B cell (primary cell): ENCODE results near the gene APRT. TPM values are rescaled to one million over a fixed set of nuclear protein-coding genes. Genes with fewer than 3 reads are reported as not detected.

Experiments used
- ATAC-seq: fragments of 200-7000 bp; cut with Tn5 transposase; one replicate; pipeline ENCODE4 v1.10.0; 2021; ENCODE audit warnings: low read depth, mild to moderate bottlenecking, moderate number of reproducible peaks, moderate library complexity
- CTCF ChIA-PET: fragments of 350-600 bp; sonication (Branson Sonifier 250); formaldehyde crosslinking; loops from one replicate; lab custom pipeline; 2021; ENCODE audit warnings: antibody characterized with exemption, inconsistent platforms; lab: Charles Lee
- POLR2A ChIA-PET: fragments of 350-600 bp; sonication (Branson Sonifier 250); formaldehyde crosslinking; loops from one replicate; lab custom pipeline; 2021; ENCODE audit warnings: antibody characterized with exemption; lab: Charles Lee
- DNase-seq: peaks from one replicate; pipeline ENCODE4 v3.0.0; 2013
- H2AFZ ChIP-seq: 2 replicates; pipeline ENCODE4 v1.6.1; 2012; ENCODE audit warnings: mild to moderate bottlenecking, low read depth, low read length; ENCODE audit not compliant: insufficient read depth, poor library complexity, severe bottlenecking
- H3K27ac ChIP-seq, 2 donors: 1 replicate in 1 of 2; 2 replicates in 1 of 2; pipeline ENCODE4 v1.5.1; 2012 to 2013; ENCODE audit warnings: low read length in 2 of 2, mild to moderate bottlenecking in 2 of 2, moderate library complexity in 1 of 2
- H3K27me3 ChIP-seq, 4 experiments: fragments of 200-600 bp in 1 of 4; sonication (generic) in 1 of 4; replicated peaks in 1 of 4; 1 replicate in 2 of 4; 2 replicates in 2 of 4; pipeline versions ENCODE4 v1.6.1 to v1.7.0; 2013 to 2016; ENCODE audit warnings: low read length in 3 of 4, mild to moderate bottlenecking in 2 of 4, mixed read lengths in 1 of 4, moderate library complexity in 1 of 4; ENCODE audit not compliant: insufficient read depth in 4 of 4, control insufficient read depth in 3 of 4; ENCODE audit errors: control extremely low read depth in 1 of 4
- H3K36me3 ChIP-seq, 2 experiments: replicated peaks in 1 of 2; 1 replicate in 1 of 2; 2 replicates in 1 of 2; pipeline versions ENCODE4 v1.6.1 to v1.7.1; 2013; ENCODE audit warnings: low read length in 1 of 2; ENCODE audit not compliant: insufficient read depth in 2 of 2, control insufficient read depth in 1 of 2; ENCODE audit errors: control extremely low read depth in 1 of 2, extremely low read depth in 1 of 2
- H3K4me1 ChIP-seq, 2 donors: fragments of 200-600 bp in 1 of 2; sonication (generic) in 1 of 2; 1 replicate in 1 of 2; 2 replicates in 1 of 2; pipeline versions ENCODE4 v1.5.1 to v1.6.1; 2013 to 2017; ENCODE audit warnings: low read length in 2 of 2; ENCODE audit not compliant: control insufficient read depth in 2 of 2, insufficient read depth in 2 of 2
- H3K4me2 ChIP-seq: replicated peaks from 2 replicates; pipeline ENCODE3; 2012; ENCODE audit warnings: mild to moderate bottlenecking, low read depth, low read length; ENCODE audit not compliant: poor library complexity, severe bottlenecking
- H3K4me3 ChIP-seq, 5 experiments: fragments of 200-600 bp in 1 of 5; sonication (generic) in 1 of 5; 1 replicate in 3 of 5; 2 replicates in 2 of 5; pipeline versions ENCODE4 v1.5.1 to v1.7.0; 2011 to 2016; ENCODE audit warnings: low read length in 4 of 5, mild to moderate bottlenecking in 4 of 5, low read depth in 2 of 5, control low read depth in 1 of 5, moderate library complexity in 1 of 5; ENCODE audit not compliant: insufficient read depth in 1 of 5; ENCODE audit errors: control extremely low read depth in 1 of 5, extremely low read depth in 1 of 5
- H3K79me2 ChIP-seq: fragments of 200-600 bp; sonication (generic); one replicate; pipeline ENCODE4 v1.6.0; 2016; ENCODE audit warnings: low read length; ENCODE audit not compliant: control insufficient read depth, insufficient read depth
- H3K9ac ChIP-seq: fragments of 200-600 bp; sonication (generic); 2 replicates; pipeline ENCODE4 v1.6.1; 2017; ENCODE audit warnings: mild to moderate bottlenecking, low read length, moderate library complexity
- H3K9me3 ChIP-seq, 3 donors: one replicate each; pipeline versions ENCODE4 v1.6.1 to v1.7.1; 2013; ENCODE audit warnings: low read length in 2 of 3; ENCODE audit not compliant: control insufficient read depth in 2 of 3, insufficient read depth in 1 of 3; ENCODE audit errors: control extremely low read depth in 1 of 3
- H4K20me1 ChIP-seq: 2 replicates; pipeline ENCODE4 v1.6.0; 2012; ENCODE audit warnings: mild to moderate bottlenecking, low read length; ENCODE audit not compliant: insufficient read depth, control insufficient read depth, poor library complexity, severe bottlenecking
- H3K27ac Mint-ChIP-seq: one replicate; pipeline ENCODE4 v1.8.0; 2021; ENCODE audit warnings: mixed read lengths
- H3K27me3 Mint-ChIP-seq: one replicate; pipeline ENCODE4 v1.8.0; 2021; ENCODE audit warnings: mixed read lengths
- H3K4me1 Mint-ChIP-seq: one replicate; pipeline ENCODE4 v1.8.0; 2021; ENCODE audit warnings: mixed read lengths
- H3K4me3 Mint-ChIP-seq: one replicate; pipeline ENCODE4 v1.8.0; 2021; ENCODE audit warnings: mixed read lengths
- H3K9me3 Mint-ChIP-seq: one replicate; pipeline ENCODE4 v1.8.0; 2022; ENCODE audit warnings: mixed read lengths; ENCODE audit not compliant: insufficient read depth
- EZH2 ChIP-seq: IDR thresholded peaks from 2 replicates; pipeline ENCODE4 v1.6.1; 2012; ENCODE audit warnings: borderline replicate concordance, low read depth, mild to moderate bottlenecking, moderate library complexity, low read length; ENCODE audit not compliant: insufficient read depth, poor library complexity, severe bottlenecking
- WGBS: methylation state at CpG from one replicate; pipeline ENCODE4 v1.1.5; 2013; ENCODE audit warnings: missing lambda C conversion rate; ENCODE audit not compliant: insufficient coverage; 5-methylcytosine and 5-hydroxymethylcytosine counted together
- intact Hi-C: fragments of 100-400 bp; cut with micrococcal nuclease; formaldehyde crosslinking; loops from one replicate; pipeline ENCODE4 v1.10.0; 2022
- polyA plus RNA-seq: library from polyadenylated mRNA; depleted of rRNA; stranded (reverse); fragments of >200 nt; gene quantifications from 2 replicates; pipeline ENCODE4 v1.2.3, GENCODE V29; 2012
- total RNA-seq, 2 donors: library from RNA; stranded (reverse); fragments of 120-200 nt in 1 of 2; gene quantifications; 1 replicate in 1 of 2; 2 replicates in 1 of 2; pipeline versions ENCODE4 v1.2.3 to v1.2.4, GENCODE V29; 2013 to 2022
- TF ChIP-seq, protein P1 (sequence below): fragments of 200-600 bp; IDR thresholded peaks from one replicate; pipeline ENCODE4 v1.8.0; 2022; ENCODE audit warnings: antibody characterized with exemption, mild to moderate bottlenecking

APRT gene
- total and polyA plus RNA-seq, 2 donors (not counting 1 experiment from before 2014, with no cell fraction given) = 124 to 161 TPM

DNA sequence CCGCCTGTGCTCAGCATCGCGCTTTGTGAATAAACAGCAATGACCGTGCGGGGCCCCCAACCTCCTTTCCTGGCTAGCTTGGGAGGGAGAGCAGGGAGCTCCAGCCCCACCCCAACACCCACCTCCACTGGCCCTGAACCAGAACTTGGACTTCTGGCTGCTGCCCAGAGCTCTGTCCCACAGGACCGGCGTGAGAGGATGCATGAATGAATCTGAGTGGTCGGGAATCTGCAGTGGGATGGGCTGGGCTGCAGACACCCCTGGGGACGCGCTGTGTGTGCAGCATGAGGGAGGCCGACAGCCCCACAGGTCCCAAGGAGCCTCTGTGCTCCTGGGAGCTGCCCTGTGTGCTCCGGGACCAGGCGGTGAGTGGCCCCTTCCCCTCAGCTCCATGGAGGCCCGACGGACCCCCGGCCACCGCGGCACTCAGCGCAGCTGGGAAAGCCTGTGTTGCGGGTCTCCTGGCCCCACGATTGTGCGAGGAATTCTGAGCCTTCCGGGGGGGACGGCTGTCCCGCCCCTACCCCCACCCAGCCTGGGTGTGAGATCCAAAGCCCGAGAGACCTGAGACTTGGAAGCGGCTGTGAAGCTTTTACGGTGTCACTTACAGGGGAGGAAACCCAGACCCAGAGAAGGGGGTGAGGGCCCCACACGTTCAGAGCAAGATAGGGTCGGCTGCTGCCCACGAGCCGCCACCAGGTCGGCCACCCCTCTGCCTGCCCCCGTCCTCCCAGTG, 32.2 kb downstream of the APRT start:
- Mint-ChIP-seq H3K4me3 (no peak overlapping the region), H3K27ac (peak overlapping the region; percentile 84), H3K27me3 (no peaks in the 10 kb centered on the region), H3K4me1 (peaks cover 57% of the 10 kb centered on the region), H3K9me3 (no peaks in the 10 kb centered on the region)
- DNase-seq (no peak), ATAC-seq (no peak)
- TF ChIP-seq EZH2 = no peak
- TF ChIP-seq, protein P1, sequence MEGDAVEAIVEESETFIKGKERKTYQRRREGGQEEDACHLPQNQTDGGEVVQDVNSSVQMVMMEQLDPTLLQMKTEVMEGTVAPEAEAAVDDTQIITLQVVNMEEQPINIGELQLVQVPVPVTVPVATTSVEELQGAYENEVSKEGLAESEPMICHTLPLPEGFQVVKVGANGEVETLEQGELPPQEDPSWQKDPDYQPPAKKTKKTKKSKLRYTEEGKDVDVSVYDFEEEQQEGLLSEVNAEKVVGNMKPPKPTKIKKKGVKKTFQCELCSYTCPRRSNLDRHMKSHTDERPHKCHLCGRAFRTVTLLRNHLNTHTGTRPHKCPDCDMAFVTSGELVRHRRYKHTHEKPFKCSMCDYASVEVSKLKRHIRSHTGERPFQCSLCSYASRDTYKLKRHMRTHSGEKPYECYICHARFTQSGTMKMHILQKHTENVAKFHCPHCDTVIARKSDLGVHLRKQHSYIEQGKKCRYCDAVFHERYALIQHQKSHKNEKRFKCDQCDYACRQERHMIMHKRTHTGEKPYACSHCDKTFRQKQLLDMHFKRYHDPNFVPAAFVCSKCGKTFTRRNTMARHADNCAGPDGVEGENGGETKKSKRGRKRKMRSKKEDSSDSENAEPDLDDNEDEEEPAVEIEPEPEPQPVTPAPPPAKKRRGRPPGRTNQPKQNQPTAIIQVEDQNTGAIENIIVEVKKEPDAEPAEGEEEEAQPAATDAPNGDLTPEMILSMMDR = no peak
- CTCF ChIA-PET = interaction anchor here (0.6 to 9.9 kb wide), 7 partner anchors 10 to 436 kb away, joined by 3 to 138 read pairs (median 14); partner anchors contain the start of gene TRAPPC2L
- Histone ChIP-seq H2AFZ (no peak overlapping the region), H3K27ac (peak overlapping the region; percentile 72 to 77), H3K4me2 (peak overlapping the region; percentile 95), H3K79me2 (peaks cover 66% of the 10 kb centered on the region), H3K9ac (no peak overlapping the region), H3K36me3 (peaks cover 0 to 10% of the 10 kb centered on the region in 2 experiments), H3K4me3 (no peak overlapping the region), H3K9me3 (no peaks in the 10 kb centered on the region), H4K20me1 (peaks cover 73% of the 10 kb centered on the region), H3K27me3 (no peaks in the 10 kb centered on the region), H3K4me1 (peaks cover 50 to 64% of the 10 kb centered on the region in 2 donors)
- intact Hi-C loops = loop anchor here (5.0 to 10.0 kb wide), 3 partner anchors 145 to 325 kb away; partner anchors contain the start of genes IL17C, ZC3H18 and ZFPM1
- 81% methylated on average over 25 of the region's 34 CpGs for WGBS
- POLR2A ChIA-PET = interaction anchor here (1.7 to 2.1 kb wide), 2 partner anchors 9 to 30 kb away, joined by 7 read pairs; no protein-coding TSS in a partner anchor

DNA sequence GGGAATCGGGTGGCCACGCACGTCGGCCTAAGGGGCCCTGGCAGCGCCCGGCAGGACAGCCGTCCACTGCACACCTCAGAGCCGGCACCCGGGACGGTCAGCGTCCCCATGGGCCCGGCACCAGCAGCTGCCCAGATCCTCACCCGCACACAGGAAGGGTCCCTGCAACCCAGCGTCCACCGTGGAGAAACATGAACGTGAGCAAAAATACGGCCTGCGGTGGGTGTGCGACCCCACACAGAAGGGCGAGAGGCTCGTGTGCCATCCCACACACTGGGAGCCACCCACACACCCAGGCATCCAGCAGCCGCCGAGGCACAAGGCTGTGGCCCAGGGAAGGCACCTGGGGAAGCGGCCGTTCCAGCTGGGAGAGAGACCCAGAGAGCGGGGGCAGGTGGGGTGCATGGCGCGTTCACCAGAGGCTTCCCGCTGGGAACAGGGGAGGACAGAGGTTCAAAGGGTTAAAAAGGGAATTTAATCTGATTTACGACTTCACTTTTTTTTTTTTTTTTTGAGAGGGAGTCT, 33.1 kb downstream of the APRT start:
- Histone ChIP-seq H3K4me1 (peaks cover 45 to 61% of the 10 kb centered on the region in 2 donors), H3K9me3 (no peaks in the 10 kb centered on the region), H4K20me1 (peaks cover 77% of the 10 kb centered on the region), H2AFZ (no peak overlapping the region), H3K36me3 (peaks cover 0 to 10% of the 10 kb centered on the region in 2 experiments), H3K27me3 (no peaks in the 10 kb centered on the region), H3K4me3 (no peak overlapping the region), H3K4me2 (peak overlapping the region; percentile 38), H3K27ac (no peak overlapping the region), H3K9ac (no peak overlapping the region), H3K79me2 (peaks cover 72% of the 10 kb centered on the region)
- 84% methylated on average over 24 of the region's 30 CpGs for WGBS
- CTCF ChIA-PET = interaction anchor here (0.6 to 9.9 kb wide), 4 partner anchors 9 to 389 kb away, joined by 3 to 138 read pairs (median 36); no protein-coding TSS in a partner anchor
- peaks cover 54% of the 10 kb centered on the region for H3K4me1 Mint-ChIP-seq
- ATAC-seq = no peak
- TF ChIP-seq, protein P1 = no peak
- no peak for TF ChIP-seq EZH2
- no peaks in the 10 kb centered on the region for H3K27me3 Mint-ChIP-seq
- DNase-seq = no peak
- H3K27ac Mint-ChIP-seq = peak overlapping the region; percentile 33
- H3K9me3 Mint-ChIP-seq = no peaks in the 10 kb centered on the region
- POLR2A ChIA-PET = no interaction called here
- no peak overlapping the region for H3K4me3 Mint-ChIP-seq
- intact Hi-C loops = no loop called here
